Activated CD4-positive, alpha-beta T cell treated with anti-CD3 and anti-CD28 coated beads for 48 hours (primary cell): ENCODE data around the gene SLC28A3.
A peak's percentile ranks its signal among the peaks of the same experiment; 100 is the strongest.

Experiments used
- DNase-seq: peaks from one replicate; pipeline ENCODE4 v3.0.0-alpha.2; 2020

SLC28A3 gene

GRCh38 chr9:84338792-84339191, 1.8 kb downstream of the SLC28A3 start:
- no peak for DNase-seq

GRCh38 chr9:84337252-84337651, 3.3 kb downstream of the SLC28A3 start:
- no peak for DNase-seq

- no peak for DNase-seq
Observed at GRCh38 chr9:84331119-84331809, 9.3 kb downstream of the SLC28A3 start.

- no peak for DNase-seq
Observed at GRCh38 chr9:84330246-84330645, 10.3 kb downstream of the SLC28A3 start.

GRCh38 chr9:84327184-84327583, 13.4 kb downstream of the SLC28A3 start:
- DNase-seq = no peak

- DNase-seq = no peak
Observed at GRCh38 chr9:84325347-84325973, 15.1 kb downstream of the SLC28A3 start.

GRCh38 chr9:84324811-84325210, 15.7 kb downstream of the SLC28A3 start:
- no peak for DNase-seq

GRCh38 chr9:84323858-84324257, 16.7 kb downstream of the SLC28A3 start:
- no peak for DNase-seq

GRCh38 chr9:84322828-84323227, 17.7 kb downstream of the SLC28A3 start:
- no peak for DNase-seq

GRCh38 chr9:84320231-84320630, 20.3 kb downstream of the SLC28A3 start:
- no peak for DNase-seq

GRCh38 chr9:84319632-84320031, 20.9 kb downstream of the SLC28A3 start:
- DNase-seq = no peak

GRCh38 chr9:84318981-84319380, 21.6 kb downstream of the SLC28A3 start:
- DNase-seq = no peak

- DNase-seq = no peak
Observed at GRCh38 chr9:84317563-84317962, 23.0 kb downstream of the SLC28A3 start.

GRCh38 chr9:84315278-84315877, 25.2 kb downstream of the SLC28A3 start:
- DNase-seq = peak; percentile 66

- DNase-seq = no peak
Observed at GRCh38 chr9:84314306-84314705, 26.3 kb downstream of the SLC28A3 start.

- no peak for DNase-seq
Observed at GRCh38 chr9:84310883-84311282, 29.7 kb downstream of the SLC28A3 start.

- no peak for DNase-seq
Observed at GRCh38 chr9:84305497-84306131, 34.9 kb downstream of the SLC28A3 start.

GRCh38 chr9:84304166-84304565, 36.4 kb downstream of the SLC28A3 start:
- DNase-seq = no peak

GRCh38 chr9:84303061-84303460, 37.5 kb downstream of the SLC28A3 start:
- DNase-seq = no peak

GRCh38 chr9:84301851-84302250, 38.7 kb downstream of the SLC28A3 start:
- DNase-seq = no peak

GRCh38 chr9:84300271-84300670, 40.3 kb downstream of the SLC28A3 start:
- DNase-seq = no peak

GRCh38 chr9:84297162-84297821, 43.3 kb downstream of the SLC28A3 start:
- no peak for DNase-seq

GRCh38 chr9:84296146-84296843, 44.3 kb downstream of the SLC28A3 start:
- DNase-seq = peak; percentile 74
